GM19324 (cell line): Measurements from ENCODE around the gene LY6G5C.

ENCODE experiments used
- ATAC-seq: cut with Tn5 transposase; IDR thresholded peaks from one replicate; pipeline ENCODE4 v1.9.1; 2021; ENCODE audit warnings: mild to moderate bottlenecking, moderate library complexity; ENCODE audit not compliant: unreplicated experiment, low FRiP score

LY6G5C gene

DNA sequence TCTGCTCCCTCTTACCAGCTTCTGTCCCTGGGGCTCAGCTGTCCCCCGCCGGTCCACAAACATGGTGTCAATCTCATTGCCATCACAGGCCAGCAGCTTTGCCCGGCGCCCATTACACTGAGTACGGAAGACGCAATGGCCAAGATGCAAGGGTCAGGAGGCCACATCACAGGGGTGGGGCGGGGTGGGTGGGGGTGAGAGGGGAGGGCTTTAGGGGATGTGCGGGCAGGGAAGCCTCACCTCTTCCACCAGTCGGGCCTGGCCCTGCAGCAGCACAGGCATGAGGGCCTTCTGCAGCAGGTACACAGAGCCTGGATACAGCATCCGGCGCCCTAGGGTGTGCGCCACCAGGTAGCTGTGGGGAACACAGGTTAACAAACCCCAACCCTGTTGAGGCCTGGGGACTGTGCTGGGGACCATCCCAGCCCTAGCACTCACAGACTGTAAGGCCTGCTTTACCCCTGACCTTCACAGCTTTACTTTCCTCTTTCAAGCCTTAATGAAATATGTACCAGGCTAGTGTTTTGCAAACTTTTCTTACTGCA, 10.8 kb upstream of the LY6G5C start:
- ATAC-seq = no peak

DNA sequence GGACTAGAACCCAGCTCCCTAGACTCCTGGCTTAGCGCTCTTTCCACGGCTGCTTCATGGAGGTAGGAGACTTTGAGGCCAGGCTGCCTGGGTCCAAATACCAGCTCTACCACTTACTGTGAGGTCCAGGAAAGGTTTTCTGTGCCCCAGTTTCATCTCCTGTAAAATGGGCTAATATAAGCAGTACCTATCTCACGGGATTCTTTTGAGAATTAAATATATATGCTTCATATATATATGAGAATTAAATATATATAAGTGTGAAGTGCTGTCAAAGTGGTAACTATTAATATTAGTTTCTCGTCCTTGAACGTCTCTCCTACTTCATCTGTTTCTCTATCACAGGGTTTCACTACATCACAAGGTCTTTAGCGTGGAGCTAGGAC, 10.2 kb upstream of the LY6G5C start:
- no peak for ATAC-seq

- ATAC-seq = no peak
Measured at GRCh38 chr6:31690231-31691077, 9.6 kb upstream of the LY6G5C start.

DNA sequence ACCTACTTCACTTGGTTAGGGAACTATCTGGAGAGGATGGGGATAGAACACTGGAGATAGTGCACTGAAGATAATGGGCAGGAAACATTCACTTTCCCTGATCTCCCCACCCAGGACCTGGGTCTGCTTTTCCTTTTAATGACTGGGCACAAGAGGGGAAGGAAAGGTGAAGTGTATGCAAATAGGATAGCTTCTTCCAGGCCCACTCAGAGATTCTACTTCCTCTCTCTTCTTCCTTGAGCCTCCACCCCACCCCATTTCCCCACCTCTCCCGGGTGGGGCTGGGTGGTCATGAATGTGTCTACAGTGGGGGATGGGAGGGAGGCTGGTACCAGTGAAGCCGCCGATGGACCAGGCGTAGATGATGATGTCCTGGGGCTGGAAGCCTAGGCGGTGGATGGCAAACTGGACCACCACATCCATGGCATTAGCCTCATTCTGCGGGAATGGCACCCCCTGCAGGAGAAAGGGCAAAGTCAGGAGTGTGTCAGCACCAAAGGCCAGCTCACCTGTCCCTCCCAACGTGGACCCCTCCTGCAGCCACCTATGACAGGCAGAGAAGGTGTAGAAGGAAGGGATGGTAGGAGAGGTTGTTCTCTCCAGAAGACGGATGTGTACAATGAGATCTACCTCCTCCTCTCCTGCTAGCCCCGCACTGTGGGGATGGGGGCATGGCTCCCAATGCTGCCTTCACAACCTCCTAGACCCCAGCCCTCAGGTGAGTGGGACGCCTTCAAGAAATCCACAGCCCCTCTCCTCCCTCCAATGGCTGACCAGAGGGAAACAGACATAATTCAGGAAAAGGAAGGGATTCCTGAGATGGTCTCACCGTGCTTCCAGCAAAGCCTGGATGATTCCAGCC, 8.6 kb upstream of the LY6G5C start:
- ATAC-seq = no peak

DNA sequence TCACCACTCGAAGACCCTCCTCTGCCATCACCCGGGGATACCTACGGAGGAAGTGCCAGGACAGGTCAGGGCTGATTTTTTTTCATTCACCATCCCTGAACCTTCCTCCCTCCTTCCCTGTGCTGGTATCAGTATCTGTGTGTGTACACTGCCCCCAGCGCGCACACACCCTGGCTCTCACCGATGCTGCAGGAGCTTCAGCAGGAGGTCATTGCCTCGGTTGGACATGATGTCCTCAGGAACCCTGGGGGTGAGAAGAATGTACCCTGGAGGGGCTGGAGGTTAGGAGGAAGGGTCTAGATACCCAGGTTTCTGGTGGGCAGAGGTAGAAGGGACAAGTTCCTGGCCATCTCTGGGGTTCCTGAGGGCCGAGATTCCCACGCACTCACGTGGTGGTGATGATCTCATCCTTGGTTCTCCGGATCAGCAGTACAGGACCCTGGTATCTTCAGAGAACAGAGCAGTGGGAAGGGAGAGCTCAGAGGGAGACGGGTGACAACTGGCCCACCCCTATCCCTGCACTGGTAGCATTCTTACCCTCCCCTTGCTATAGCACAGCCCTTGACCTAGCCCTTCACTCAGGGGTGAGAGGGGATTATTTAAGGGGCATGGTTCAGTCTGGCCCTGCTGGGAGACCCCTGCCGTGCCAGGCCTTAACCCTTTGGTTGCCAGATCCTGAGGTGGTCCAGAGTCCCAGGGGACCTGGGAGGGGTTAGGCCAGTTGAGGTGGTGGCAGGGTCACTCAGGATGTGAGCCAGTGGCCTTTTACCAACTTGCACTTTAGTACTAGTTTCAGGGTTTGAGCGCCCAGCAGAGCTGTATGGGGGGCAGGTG, 7.2 kb upstream of the LY6G5C start:
- ATAC-seq = no peak

- ATAC-seq = no peak
Measured at GRCh38 chr6:31687321-31687720, 6.5 kb upstream of the LY6G5C start.

- ATAC-seq = no peak
Measured at GRCh38 chr6:31686483-31686882, 5.6 kb upstream of the LY6G5C start.

DNA sequence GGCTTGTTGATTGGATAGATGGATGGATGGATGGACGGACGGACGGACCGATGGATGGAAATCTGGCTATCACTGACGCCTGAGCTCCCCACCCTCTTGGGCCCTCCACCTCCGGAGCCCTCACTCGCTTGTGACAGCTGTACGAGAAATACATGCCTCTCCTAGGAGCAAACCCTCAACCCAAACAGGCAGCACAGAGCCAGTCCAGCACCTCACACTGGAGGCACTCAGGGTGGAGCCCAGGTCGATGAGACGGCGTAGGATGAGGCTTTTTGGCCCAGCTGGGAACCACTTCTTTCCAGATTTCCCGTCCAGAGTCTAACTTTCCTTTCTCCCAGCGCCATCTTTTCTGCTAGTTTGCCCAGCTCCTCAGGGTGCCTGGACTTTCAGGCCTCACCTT, 2.7 kb upstream of the LY6G5C start:
- ATAC-seq = no peak

DNA sequence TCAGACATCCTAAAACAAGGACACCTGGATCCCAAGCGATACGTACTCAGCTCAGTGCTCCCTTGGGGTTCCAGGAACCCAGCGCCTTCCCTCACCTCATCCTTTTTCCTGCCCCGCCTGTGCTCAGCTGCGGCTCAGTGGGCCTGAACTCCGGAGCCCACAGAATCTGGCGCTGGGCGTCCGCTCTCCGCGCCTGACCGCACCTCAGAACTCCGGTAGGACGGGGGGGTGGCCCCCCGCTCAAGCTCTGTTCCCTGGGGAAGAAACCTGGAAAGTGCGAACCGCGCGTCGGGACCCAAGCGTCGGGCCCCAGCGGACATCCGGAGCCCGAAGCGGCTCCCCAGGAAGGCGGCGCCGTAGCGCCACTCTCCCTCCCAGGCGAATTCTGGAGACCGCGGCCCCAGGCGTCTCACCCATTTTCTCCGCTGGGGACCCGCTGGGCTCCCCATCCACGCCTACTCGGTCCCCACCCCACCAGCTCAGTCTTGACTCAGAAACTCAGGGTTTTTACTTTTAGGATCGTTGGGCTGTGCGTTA, 336 bp upstream of the LY6G5C start:
- no peak for ATAC-seq

GRCh38 chr6:31677955-31678354, 2.9 kb downstream of the LY6G5C start:
- ATAC-seq = no peak

- ATAC-seq = no peak
Measured at GRCh38 chr6:31676904-31677303, 4.0 kb downstream of the LY6G5C start.

GRCh38 chr6:31676322-31676903, 4.5 kb downstream of the LY6G5C start:
- no peak for ATAC-seq

GRCh38 chr6:31669676-31670075, 11.2 kb downstream of the LY6G5C start, which contains the start of gene LY6G5B:
TSS of gene LY6G5B (plus strand) at chr6:31669976. CDS start at chr6:31670951, 975 bp downstream.
- no peak for ATAC-seq

- ATAC-seq = no peak
Measured at GRCh38 chr6:31666337-31666965, 14.4 kb downstream of the LY6G5C start.

DNA sequence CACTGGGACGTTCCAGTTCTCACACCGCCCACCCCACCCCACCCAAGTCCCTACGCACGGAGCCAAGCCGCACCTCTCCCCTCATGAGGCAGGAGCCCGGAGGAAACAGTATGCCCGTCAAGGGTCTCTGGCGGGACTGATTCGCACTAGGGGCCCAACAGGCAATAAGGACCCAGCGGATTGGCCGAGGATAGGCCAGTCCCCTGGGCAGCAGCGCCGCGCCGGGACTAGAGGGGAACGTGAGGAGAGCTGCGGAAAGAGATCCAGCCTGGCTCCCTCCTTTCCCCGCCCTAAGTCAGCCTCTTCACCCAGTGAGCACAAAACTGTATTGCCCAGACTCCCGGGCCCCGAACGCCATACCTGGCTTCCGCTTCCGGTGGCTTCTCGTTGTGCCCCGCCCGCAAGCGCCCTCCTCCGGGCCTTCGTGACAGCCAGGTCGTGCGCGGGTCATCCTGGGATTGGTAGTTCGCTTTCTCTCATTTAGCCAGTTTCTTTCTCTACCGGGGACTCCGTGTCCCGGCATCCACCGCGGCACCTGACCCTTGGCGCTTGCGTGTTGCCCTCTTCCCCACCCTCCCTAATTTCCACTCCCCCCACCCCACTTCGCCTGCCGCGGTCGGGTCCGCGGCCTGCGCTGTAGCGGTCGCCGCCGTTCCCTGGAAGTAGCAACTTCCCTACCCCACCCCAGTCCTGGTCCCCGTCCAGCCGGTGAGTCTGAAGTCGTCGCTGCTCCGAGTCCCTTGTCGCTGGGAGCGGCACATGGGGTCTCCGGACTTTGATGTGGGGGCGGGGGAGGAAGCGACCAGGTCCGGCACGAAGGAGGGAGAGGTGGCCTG, 15.1 kb downstream of the LY6G5C start, which contains the start of gene CSNK2B:
CSNK2B (plus strand) TSS at position 580 of the 836 bp plus-strand sequence. CDS start 752 bp downstream, outside the sequence.
- peak; percentile 85 for ATAC-seq

DNA sequence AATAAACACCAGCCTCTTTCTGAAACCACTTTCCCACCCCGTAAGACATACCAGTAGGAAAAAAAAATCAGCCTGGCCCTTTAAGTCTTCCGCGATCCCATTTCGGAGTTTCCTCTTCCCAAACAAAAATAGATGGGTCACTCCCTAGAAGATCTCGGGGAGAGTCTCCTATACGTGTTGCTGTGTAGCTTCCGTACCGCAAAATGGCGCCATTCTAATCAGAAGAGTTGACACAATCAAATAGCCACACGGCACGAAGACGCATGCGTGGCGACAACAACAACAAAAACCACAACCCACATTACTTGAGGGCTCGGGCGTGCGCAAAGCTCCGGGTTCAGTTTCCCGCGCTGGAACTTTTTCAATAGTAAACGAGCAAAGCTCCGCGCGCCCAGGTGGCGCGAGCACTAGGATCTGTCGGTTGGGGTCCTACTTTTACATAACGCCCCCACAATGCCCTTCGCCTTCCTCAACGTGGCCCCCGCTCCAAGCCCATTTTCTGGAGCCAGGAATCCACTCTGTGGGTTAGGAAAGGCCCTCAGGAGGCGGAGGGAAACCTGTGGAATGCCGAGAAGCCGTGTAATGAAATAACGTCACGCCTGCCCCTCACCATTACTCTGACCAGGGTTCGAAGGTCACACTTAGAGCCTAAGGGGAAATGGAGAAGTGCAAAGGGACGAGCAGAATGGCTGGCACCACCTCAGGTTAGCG, 15.9 kb downstream of the LY6G5C start, which contains the start of gene GPANK1:
GPANK1 (minus strand) TSS at position 208 of the 711 bp plus-strand sequence. CDS start 519 bp downstream, outside the sequence.
- ATAC-seq = peak; percentile 28

- ATAC-seq = no peak
Measured at GRCh38 chr6:31663961-31664789, 16.7 kb downstream of the LY6G5C start.
